Measurements from ENCODE around the gene LRRC36. TPM values are rescaled to one million over a fixed set of nuclear protein-coding genes. Genes with fewer than 3 reads are reported as not detected.

The LRRC36 gene
- total RNA-seq, 1 donor from 2014 or later, result not detected

DNA sequence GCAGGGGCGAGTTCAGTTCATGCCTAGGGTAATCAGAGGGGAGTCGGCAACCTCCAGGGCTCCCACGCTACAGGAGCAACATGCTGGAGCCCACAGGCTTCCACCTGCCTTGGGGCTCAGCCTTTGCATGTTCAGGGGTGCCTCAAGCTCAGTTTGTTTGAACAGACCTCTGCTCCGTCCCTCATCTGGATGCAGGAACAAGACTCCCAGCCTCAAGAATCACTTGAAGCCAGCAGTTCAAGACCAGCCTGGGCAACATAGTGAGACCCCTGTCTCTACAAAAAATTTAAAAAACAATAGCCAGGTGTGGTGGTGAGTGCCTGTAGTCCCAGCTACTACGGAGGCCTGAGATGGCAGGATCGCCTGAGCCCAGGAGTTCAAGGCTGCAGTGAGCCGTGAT lies 99.4 kb downstream of the LRRC36 start:
- Histone ChIP-seq H3K4me3 (no peak overlapping the region), H3K36me3 (no peaks in the 10 kb centered on the region), H3K27ac (replicated peaks) (no peak overlapping the region), H3K4me1 (peaks cover 41% of the 10 kb centered on the region), H3K27me3 (ENCODE audit: low read depth) (peaks cover 66% of the 10 kb centered on the region), H3K9me3 (replicated peaks) (no peaks in the 10 kb centered on the region)
- intact Hi-C loops (cut with micrococcal nuclease), result no loop called here
- no peak for DNase-seq
- TF ChIP-seq, protein P1, sequence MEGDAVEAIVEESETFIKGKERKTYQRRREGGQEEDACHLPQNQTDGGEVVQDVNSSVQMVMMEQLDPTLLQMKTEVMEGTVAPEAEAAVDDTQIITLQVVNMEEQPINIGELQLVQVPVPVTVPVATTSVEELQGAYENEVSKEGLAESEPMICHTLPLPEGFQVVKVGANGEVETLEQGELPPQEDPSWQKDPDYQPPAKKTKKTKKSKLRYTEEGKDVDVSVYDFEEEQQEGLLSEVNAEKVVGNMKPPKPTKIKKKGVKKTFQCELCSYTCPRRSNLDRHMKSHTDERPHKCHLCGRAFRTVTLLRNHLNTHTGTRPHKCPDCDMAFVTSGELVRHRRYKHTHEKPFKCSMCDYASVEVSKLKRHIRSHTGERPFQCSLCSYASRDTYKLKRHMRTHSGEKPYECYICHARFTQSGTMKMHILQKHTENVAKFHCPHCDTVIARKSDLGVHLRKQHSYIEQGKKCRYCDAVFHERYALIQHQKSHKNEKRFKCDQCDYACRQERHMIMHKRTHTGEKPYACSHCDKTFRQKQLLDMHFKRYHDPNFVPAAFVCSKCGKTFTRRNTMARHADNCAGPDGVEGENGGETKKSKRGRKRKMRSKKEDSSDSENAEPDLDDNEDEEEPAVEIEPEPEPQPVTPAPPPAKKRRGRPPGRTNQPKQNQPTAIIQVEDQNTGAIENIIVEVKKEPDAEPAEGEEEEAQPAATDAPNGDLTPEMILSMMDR (IDR thresholded peaks at IDR 0.05; ENCODE audit: borderline replicate concordance), result no peak

DNA sequence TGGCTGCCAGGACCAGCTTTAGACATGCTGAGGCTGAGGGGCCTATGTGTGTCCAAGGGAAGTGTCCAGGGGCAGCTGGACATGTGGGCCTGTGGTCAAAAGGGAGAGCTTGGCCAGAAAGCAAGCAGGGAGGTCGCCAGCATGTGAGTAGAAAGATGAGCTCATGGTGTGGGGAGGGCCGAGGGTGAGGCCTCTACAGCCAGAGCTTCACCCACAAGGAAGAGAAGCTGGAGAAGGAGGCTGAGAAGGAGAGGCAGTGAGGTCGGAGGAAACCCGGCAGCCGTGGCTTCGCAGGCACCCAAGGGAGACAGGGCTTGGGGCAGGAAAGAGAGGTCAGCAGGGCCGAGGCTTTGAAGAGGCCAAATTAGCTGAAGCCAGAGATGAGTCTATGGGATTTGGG lies 100.3 kb downstream of the LRRC36 start:
- H3K4me1 ChIP-seq, result peaks cover 48% of the 10 kb centered on the region
- intact Hi-C loops (cut with micrococcal nuclease), result no loop called here
- TF ChIP-seq, protein P1 (IDR thresholded peaks at IDR 0.05; ENCODE audit: borderline replicate concordance), result no peak
- H3K27ac ChIP-seq (replicated peaks), result peak overlapping the region; percentile 40
- H3K27me3 ChIP-seq (ENCODE audit: low read depth), result peaks cover 72% of the 10 kb centered on the region
- no peaks in the 10 kb centered on the region for H3K9me3 ChIP-seq (replicated peaks)
- peak; percentile 32 for DNase-seq
- no peaks in the 10 kb centered on the region for H3K36me3 ChIP-seq
- no peak overlapping the region for H3K4me3 ChIP-seq

DNA sequence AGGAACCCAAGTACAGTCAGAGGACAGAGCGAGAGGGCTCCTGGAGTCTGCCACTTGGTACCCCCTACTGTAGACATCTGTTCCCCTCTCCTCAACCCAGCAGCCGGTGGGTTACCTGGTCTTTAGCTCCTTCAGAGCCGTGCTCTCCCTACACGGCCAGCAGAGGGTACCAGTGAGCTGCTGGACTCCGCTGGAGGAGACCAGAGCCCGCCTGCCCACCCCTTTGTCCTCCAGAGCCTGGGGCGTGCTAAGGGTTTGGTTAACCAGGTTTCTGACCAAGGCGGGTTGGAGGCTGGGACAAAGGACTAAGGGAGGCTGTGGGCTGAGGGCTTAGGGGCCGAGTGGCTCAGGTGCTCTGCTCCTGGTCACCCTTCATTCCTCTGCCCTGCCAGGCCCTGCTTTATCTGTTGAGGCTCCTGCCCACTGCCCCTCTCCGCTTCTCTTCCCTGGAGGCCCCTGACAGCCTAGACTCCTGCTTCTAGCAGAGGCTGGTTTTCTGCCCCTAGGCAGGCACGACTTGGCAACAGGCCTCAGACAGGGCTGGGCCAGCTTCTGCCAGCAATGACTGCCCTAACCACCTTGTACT lies 101.6 kb downstream of the LRRC36 start:
- H3K4me1 ChIP-seq, result peaks cover 51% of the 10 kb centered on the region
- peaks cover 68% of the 10 kb centered on the region for H3K27me3 ChIP-seq (ENCODE audit: low read depth)
- no peak overlapping the region for H3K4me3 ChIP-seq
- TF ChIP-seq, protein P1 (IDR thresholded peaks at IDR 0.05; ENCODE audit: borderline replicate concordance), result peak; percentile 91
- H3K36me3 ChIP-seq, result no peaks in the 10 kb centered on the region
- intact Hi-C loops (cut with micrococcal nuclease), result no loop called here
- DNase-seq, result peak; percentile 73
- peak overlapping the region; percentile 40 for H3K27ac ChIP-seq (replicated peaks)
- H3K9me3 ChIP-seq (replicated peaks), result no peaks in the 10 kb centered on the region

DNA sequence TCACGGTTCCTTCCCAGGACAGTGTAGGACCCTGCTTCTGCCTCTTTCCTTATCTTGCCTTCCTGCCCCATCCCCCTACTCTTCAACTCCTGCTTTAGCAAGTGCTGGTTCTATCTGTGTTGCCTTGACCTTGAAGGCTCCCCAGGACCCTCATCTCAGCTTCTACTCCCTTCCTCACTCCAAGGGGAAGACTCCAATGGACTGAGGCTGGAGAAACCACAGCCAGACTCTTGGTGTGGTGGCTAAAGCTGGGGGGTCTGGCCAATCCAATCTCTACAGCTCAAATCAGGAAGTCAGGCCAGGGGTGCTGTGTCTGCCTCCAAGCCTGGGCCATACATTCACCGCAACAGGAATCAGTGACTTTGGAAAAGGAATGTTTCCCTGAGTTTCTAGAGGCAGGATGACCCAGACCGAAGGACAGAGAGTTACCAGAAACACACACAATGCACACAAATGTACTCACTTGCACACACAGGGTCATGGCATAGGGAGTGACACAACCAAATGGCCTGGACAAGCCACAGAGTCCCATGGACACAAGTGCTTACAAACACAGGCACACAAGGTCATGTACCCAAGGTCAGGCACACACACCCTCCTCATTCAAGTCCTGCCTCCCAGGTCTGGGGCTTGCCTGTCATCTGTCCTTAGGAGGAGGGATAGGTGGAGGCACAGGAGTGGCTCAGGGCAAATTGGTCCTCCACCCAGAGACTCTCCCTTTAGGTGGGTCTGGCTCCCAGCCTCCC lies 102.6 kb downstream of the LRRC36 start:
- TF ChIP-seq, protein P1 (IDR thresholded peaks at IDR 0.05; ENCODE audit: borderline replicate concordance), result no peak
- no peak overlapping the region for H3K27ac ChIP-seq (replicated peaks)
- no peak overlapping the region for H3K4me3 ChIP-seq
- peaks cover 59% of the 10 kb centered on the region for H3K27me3 ChIP-seq (ENCODE audit: low read depth)
- no peak for DNase-seq
- intact Hi-C loops (cut with micrococcal nuclease), result no loop called here
- H3K4me1 ChIP-seq, result peaks cover 43% of the 10 kb centered on the region
- H3K36me3 ChIP-seq, result no peaks in the 10 kb centered on the region
- no peaks in the 10 kb centered on the region for H3K9me3 ChIP-seq (replicated peaks)

DNA sequence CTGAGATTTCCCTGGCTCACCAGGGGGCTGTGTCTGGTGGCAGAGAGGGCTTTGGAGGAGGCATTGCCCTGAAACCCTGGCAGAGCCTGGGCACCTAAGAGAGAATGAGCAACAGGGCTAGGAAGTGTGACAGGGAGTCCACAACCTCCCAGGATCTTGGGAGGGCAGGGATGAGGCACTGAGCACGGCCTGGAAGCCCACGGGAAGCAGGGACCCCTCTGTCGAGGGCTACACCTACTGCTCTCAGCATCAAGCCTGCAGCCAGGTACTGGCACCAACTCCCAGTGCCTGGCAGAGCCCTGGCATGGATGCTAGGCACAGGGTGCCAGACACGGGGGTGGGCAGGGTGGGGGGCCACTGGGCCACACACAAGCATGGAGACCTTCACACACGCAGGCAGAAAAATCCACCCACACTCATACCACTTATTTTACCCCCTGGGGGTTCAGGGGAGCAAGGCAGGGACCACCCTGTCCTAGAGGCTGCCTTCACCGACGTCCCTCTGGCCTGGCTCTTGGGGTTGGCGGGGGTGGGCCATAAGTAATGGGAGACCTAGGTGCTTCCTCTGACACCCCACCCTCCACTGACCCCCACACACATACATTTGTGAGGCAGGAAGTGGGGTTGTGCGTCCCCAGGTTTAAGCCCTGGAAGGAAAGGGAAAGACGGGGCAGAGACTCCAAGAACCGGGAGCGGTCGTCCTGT lies 103.3 kb downstream of the LRRC36 start:
- Histone ChIP-seq H3K27ac (replicated peaks) (peak overlapping the region; percentile 12), H3K4me1 (peaks cover 43% of the 10 kb centered on the region), H3K36me3 (no peaks in the 10 kb centered on the region), H3K27me3 (ENCODE audit: low read depth) (peaks cover 52% of the 10 kb centered on the region), H3K9me3 (replicated peaks) (no peaks in the 10 kb centered on the region), H3K4me3 (peak overlapping the region; percentile 66)
- TF ChIP-seq, protein P1 (IDR thresholded peaks at IDR 0.05; ENCODE audit: borderline replicate concordance), result no peak
- intact Hi-C loops (cut with micrococcal nuclease), result no loop called here
- no peak for DNase-seq
